K562 (cell line): ENCODE data around the gene KEL. TPM values are rescaled to one million over a fixed set of nuclear protein-coding genes. Genes with fewer than 3 reads are reported as not detected.

Experiments
- ATF3 ChIP-seq, 2 experiments: fragments of 450-650 bp in 1 of 2; sonication (generic) in 1 of 2; formaldehyde crosslinking in 1 of 2; IDR thresholded peaks in 1 of 2; conservative IDR thresholded peaks in 1 of 2; 2 replicates each; pipeline versions ENCODE4 v1.6.1 to v1.8.1; 2016 to 2023; ENCODE audit warnings: mild to moderate bottlenecking in 2 of 2, moderate library complexity in 2 of 2, inconsistent platforms in 1 of 2, missing genetic modification reagents in 1 of 2
- L3MBTL2 ChIP-seq: fragments of 450-650 bp; IDR thresholded peaks from 2 replicates; pipeline ENCODE4 v1.6.1; 2016; ENCODE audit warnings: mild to moderate bottlenecking, moderate library complexity
- MAFK ChIP-seq: IDR thresholded peaks from 2 replicates; pipeline ENCODE4 v1.6.1; 2011; ENCODE audit warnings: low read length, improper control_type of control experiment
- SPI1 ChIP-seq: IDR thresholded peaks from 2 replicates; pipeline ENCODE4 v1.6.1; 2011; ENCODE audit warnings: low read depth, low read length, control low read depth, borderline replicate concordance
- TSC22D4 ChIP-seq: fragments of 450-650 bp; IDR thresholded peaks from 2 replicates; pipeline ENCODE4 v1.6.1; 2016; ENCODE audit warnings: missing genetic modification characterization, missing biosample characterization, control low read depth
- ZNF217 ChIP-seq: sonication (generic); formaldehyde crosslinking; IDR thresholded peaks from 2 replicates; pipeline ENCODE4 v1.8.0; 2022; ENCODE audit warnings: mild to moderate bottlenecking, missing genetic modification reagents
- ZNF253 ChIP-seq: fragments of 250-450 bp; sonication (Bioruptor Pico); conservative IDR thresholded peaks from 2 replicates; pipeline ENCODE4 v1.6.1; 2021; ENCODE audit warnings: mild to moderate bottlenecking
- polyA plus RNA-seq, 8 experiments: library from polyadenylated mRNA; depleted of rRNA in 4 of 8; stranded (reverse) in 5 of 8; unstranded in 3 of 8; fragments of >200 nt; fragmentation: Nextera tagmentation in 2 of 8; fragmentation: Illumina TruSeq in 1 of 8; extraction: Ambion mirVana in 2 of 8; extraction: Trizol in 1 of 8; gene quantifications; 2 replicates each; pipeline versions ENCODE4 v1.2.1 to v1.2.3, GENCODE V29; 2011 to 2014; ENCODE audit warnings: inconsistent platforms in 1 of 8, missing spikeins in 1 of 8
- total RNA-seq, 7 experiments: library from RNA; depleted of rRNA in 6 of 7; stranded (reverse); fragments of >200 nt in 6 of 7; fragmentation: Illumina TruSeq in 2 of 7; extraction: Trizol in 2 of 7; gene quantifications; 2 replicates each; pipeline versions ENCODE4 v1.2.1 to v1.2.3, GENCODE V29; 2011 to 2021; ENCODE audit warnings: low replicate concordance in 1 of 7
- TF ChIP-seq, protein P1 (sequence below): sonication (generic); formaldehyde crosslinking; IDR thresholded peaks from 2 replicates; pipeline ENCODE4 v1.8.0; 2022; ENCODE audit warnings: mild to moderate bottlenecking, missing genetic modification reagents
- TF ChIP-seq, protein P2 (sequence below): sonication (generic); formaldehyde crosslinking; IDR thresholded peaks from 2 replicates; pipeline ENCODE4 v1.8.0; 2022; ENCODE audit warnings: mild to moderate bottlenecking, missing genetic modification reagents
- TF ChIP-seq, protein P3 (sequence below): fragments of 450-650 bp; IDR thresholded peaks from 2 replicates; pipeline ENCODE4 v1.6.1; 2016
- TF ChIP-seq, protein P4 (sequence below): IDR thresholded peaks from 2 replicates; pipeline ENCODE4 v1.6.1; 2014; ENCODE audit warnings: antibody characterized with exemption

The KEL gene
- total and polyA plus RNA-seq, 9 of the 15 experiments (the other 6 are each of a cell fraction or from before 2014, with no cell fraction given), result 9.0 to 47.4 (median 22.2) TPM

DNA sequence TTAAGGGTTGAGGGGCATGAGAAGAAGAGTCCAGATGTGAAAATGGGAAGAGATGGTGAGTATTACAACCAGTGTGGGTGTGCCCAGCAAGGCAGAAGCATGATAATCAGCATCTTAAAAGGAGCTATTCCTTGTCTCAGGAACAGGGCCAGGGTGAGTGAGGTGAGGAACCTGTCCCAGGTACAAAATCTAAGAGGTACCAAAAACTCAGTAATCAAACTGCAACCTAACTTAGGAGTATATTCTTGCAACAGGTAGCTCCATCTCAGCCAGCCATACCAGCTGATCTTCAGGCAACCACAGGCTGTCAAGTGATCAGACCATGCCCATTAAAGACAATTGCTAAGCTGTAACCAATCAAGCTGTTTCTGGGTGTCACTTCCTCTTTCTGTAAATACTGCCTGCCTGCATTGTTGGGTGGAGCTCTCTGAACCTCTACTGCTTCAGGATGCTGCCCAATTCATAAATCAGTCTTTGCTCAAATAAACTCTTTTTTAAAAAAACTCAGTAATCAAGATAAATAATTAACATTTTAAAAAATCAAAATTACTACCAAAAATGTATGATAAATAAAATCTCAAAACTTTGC, 7.4 kb downstream of the KEL start (continued):
- no peak for TF ChIP-seq ATF3 (IDR thresholded peaks at IDR 0.05)
- TF ChIP-seq ATF3 (CRISPR knock-in tag; conservative IDR thresholded peaks at IDR 0.05), result 0 out of 2 replicates have a peak, but pooled peaks have one; percentile 26
- TF ChIP-seq ZNF253 (CRISPR knock-in tag), result no peak
- no peak for TF ChIP-seq TSC22D4
- TF ChIP-seq, protein P1, sequence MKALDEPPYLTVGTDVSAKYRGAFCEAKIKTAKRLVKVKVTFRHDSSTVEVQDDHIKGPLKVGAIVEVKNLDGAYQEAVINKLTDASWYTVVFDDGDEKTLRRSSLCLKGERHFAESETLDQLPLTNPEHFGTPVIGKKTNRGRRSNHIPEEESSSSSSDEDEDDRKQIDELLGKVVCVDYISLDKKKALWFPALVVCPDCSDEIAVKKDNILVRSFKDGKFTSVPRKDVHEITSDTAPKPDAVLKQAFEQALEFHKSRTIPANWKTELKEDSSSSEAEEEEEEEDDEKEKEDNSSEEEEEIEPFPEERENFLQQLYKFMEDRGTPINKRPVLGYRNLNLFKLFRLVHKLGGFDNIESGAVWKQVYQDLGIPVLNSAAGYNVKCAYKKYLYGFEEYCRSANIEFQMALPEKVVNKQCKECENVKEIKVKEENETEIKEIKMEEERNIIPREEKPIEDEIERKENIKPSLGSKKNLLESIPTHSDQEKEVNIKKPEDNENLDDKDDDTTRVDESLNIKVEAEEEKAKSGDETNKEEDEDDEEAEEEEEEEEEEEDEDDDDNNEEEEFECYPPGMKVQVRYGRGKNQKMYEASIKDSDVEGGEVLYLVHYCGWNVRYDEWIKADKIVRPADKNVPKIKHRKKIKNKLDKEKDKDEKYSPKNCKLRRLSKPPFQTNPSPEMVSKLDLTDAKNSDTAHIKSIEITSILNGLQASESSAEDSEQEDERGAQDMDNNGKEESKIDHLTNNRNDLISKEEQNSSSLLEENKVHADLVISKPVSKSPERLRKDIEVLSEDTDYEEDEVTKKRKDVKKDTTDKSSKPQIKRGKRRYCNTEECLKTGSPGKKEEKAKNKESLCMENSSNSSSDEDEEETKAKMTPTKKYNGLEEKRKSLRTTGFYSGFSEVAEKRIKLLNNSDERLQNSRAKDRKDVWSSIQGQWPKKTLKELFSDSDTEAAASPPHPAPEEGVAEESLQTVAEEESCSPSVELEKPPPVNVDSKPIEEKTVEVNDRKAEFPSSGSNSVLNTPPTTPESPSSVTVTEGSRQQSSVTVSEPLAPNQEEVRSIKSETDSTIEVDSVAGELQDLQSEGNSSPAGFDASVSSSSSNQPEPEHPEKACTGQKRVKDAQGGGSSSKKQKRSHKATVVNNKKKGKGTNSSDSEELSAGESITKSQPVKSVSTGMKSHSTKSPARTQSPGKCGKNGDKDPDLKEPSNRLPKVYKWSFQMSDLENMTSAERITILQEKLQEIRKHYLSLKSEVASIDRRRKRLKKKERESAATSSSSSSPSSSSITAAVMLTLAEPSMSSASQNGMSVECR (CRISPR knock-in tag), result 0 out of 2 replicates have a peak, but pooled peaks have one; percentile 50
- TF ChIP-seq, protein P2, sequence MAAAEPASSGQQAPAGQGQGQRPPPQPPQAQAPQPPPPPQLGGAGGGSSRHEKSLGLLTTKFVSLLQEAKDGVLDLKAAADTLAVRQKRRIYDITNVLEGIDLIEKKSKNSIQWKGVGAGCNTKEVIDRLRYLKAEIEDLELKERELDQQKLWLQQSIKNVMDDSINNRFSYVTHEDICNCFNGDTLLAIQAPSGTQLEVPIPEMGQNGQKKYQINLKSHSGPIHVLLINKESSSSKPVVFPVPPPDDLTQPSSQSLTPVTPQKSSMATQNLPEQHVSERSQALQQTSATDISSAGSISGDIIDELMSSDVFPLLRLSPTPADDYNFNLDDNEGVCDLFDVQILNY (CRISPR knock-in tag), result 0 out of 2 replicates have a peak, but pooled peaks have one; percentile 50
- peak; percentile 31; the same call in 1 of the 2 replicates for TF ChIP-seq L3MBTL2
- 0 out of 2 replicates have a peak, but pooled peaks have one; percentile 15 for TF ChIP-seq MAFK
- TF ChIP-seq, protein P3, sequence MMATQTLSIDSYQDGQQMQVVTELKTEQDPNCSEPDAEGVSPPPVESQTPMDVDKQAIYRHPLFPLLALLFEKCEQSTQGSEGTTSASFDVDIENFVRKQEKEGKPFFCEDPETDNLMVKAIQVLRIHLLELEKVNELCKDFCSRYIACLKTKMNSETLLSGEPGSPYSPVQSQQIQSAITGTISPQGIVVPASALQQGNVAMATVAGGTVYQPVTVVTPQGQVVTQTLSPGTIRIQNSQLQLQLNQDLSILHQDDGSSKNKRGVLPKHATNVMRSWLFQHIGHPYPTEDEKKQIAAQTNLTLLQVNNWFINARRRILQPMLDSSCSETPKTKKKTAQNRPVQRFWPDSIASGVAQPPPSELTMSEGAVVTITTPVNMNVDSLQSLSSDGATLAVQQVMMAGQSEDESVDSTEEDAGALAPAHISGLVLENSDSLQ, result peak; percentile 50; the same call in 1 of the 2 replicates
- TF ChIP-seq, protein P4, sequence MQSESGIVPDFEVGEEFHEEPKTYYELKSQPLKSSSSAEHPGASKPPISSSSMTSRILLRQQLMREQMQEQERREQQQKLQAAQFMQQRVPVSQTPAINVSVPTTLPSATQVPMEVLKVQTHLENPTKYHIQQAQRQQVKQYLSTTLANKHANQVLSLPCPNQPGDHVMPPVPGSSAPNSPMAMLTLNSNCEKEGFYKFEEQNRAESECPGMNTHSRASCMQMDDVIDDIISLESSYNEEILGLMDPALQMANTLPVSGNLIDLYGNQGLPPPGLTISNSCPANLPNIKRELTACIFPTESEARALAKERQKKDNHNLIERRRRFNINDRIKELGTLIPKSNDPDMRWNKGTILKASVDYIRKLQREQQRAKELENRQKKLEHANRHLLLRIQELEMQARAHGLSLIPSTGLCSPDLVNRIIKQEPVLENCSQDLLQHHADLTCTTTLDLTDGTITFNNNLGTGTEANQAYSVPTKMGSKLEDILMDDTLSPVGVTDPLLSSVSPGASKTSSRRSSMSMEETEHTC, result 0 out of 2 replicates have a peak, but pooled peaks have one; percentile 16
- no peak for TF ChIP-seq ZNF217 (CRISPR knock-in tag)
- peak; percentile 99 for TF ChIP-seq SPI1
- TF ChIP-seq, all 486 proteins: peak for 16
